Mesenchymal stem cell (in vitro differentiated cells and primary cell): Measurements from ENCODE around the gene KLHL3.

Experiments used
- DNase-seq: peaks from one replicate; pipeline ENCODE4 v3.0.0-alpha.2; 2013
- H2AFZ ChIP-seq: one replicate; pipeline ENCODE4 v1.6.1; 2013; ENCODE audit warnings: low read depth, mild to moderate bottlenecking, control low read depth, inconsistent platforms, low read length, moderate library complexity
- H2AK5ac ChIP-seq: 2 replicates; pipeline ENCODE4 v1.6.1; 2013; ENCODE audit warnings: low read length, moderate library complexity, mild to moderate bottlenecking, inconsistent platforms; ENCODE audit not compliant: severe bottlenecking
- H2BK120ac ChIP-seq: one replicate; pipeline ENCODE4 v1.6.1; 2013; ENCODE audit warnings: low read depth, mild to moderate bottlenecking, inconsistent platforms, low read length, moderate library complexity
- H2BK12ac ChIP-seq, 2 experiments: one replicate each; pipeline ENCODE4 v1.6.1; 2013; ENCODE audit warnings: inconsistent platforms in 2 of 2, low read length in 2 of 2, mild to moderate bottlenecking in 2 of 2, moderate library complexity in 2 of 2, control low read depth in 1 of 2
- H2BK15ac ChIP-seq: one replicate; pipeline ENCODE4 v1.6.1; 2013; ENCODE audit warnings: mild to moderate bottlenecking, low read depth, inconsistent platforms; ENCODE audit not compliant: poor library complexity, severe bottlenecking
- H2BK5ac ChIP-seq: 2 replicates; pipeline ENCODE4 v1.6.1; 2013; ENCODE audit warnings: low read depth, mild to moderate bottlenecking, low read length, control low read depth, inconsistent platforms; ENCODE audit not compliant: poor library complexity, severe bottlenecking
- H3K14ac ChIP-seq, 2 experiments: one replicate each; pipeline ENCODE4 v1.6.1; 2013; ENCODE audit warnings: inconsistent platforms in 2 of 2, low read length in 2 of 2, control low read depth in 1 of 2, mild to moderate bottlenecking in 1 of 2, moderate library complexity in 1 of 2
- H3K18ac ChIP-seq, 2 experiments: one replicate each; pipeline ENCODE4 v1.6.1; 2013; ENCODE audit warnings: inconsistent platforms in 2 of 2, low read length in 2 of 2, control low read depth in 1 of 2, low read depth in 1 of 2, mild to moderate bottlenecking in 1 of 2
- H3K23ac ChIP-seq, 2 experiments: one replicate each; pipeline ENCODE4 v1.6.1; 2013; ENCODE audit warnings: inconsistent platforms in 2 of 2, low read length in 2 of 2, mild to moderate bottlenecking in 2 of 2, moderate library complexity in 2 of 2, control low read depth in 1 of 2
- H3K27ac ChIP-seq: 2 replicates; pipeline ENCODE4 v1.5.1; 2013; ENCODE audit warnings: mild to moderate bottlenecking, moderate library complexity, low read length, control low read depth, inconsistent platforms; ENCODE audit not compliant: poor library complexity, severe bottlenecking
- H3K27me3 ChIP-seq, 2 experiments: 2 replicates each; pipeline versions ENCODE4 v1.6.1 to v1.7.0; 2013; ENCODE audit warnings: low read length in 2 of 2, mild to moderate bottlenecking in 2 of 2, moderate library complexity in 2 of 2, control low read depth in 1 of 2, inconsistent platforms in 1 of 2; ENCODE audit not compliant: control insufficient read depth in 1 of 2, insufficient read depth in 1 of 2
- H3K36me3 ChIP-seq, 2 experiments: 2 replicates each; pipeline versions ENCODE4 v1.6.1 to v1.7.0; 2013; ENCODE audit warnings: low read length in 2 of 2, control low read depth in 1 of 2, inconsistent platforms in 1 of 2, low read depth in 1 of 2, mild to moderate bottlenecking in 1 of 2; ENCODE audit not compliant: insufficient read depth in 2 of 2, control insufficient read depth in 1 of 2
- H3K4ac ChIP-seq, 2 experiments: one replicate each; pipeline ENCODE4 v1.6.1; 2013; ENCODE audit warnings: inconsistent platforms in 2 of 2, low read length in 2 of 2, mild to moderate bottlenecking in 2 of 2, moderate library complexity in 2 of 2, control low read depth in 1 of 2, low read depth in 1 of 2
- H3K4me1 ChIP-seq: 2 replicates; pipeline ENCODE4 v1.6.1; 2013; ENCODE audit warnings: low read depth, low read length, control low read depth; ENCODE audit not compliant: control insufficient read depth, insufficient read depth
- H3K4me2 ChIP-seq: 2 replicates; pipeline ENCODE4 v1.6.1; 2013; ENCODE audit warnings: low read length, mild to moderate bottlenecking, inconsistent platforms; ENCODE audit not compliant: poor library complexity, severe bottlenecking
- H3K4me3 ChIP-seq, 2 experiments: 2 replicates each; pipeline versions ENCODE4 v1.5.1 to v1.7.0; 2013; ENCODE audit warnings: low read length in 2 of 2, mild to moderate bottlenecking in 2 of 2, control low read depth in 1 of 2, low read depth in 1 of 2; ENCODE audit not compliant: insufficient read depth in 1 of 2
- H3K79me1 ChIP-seq: replicated peaks from 2 replicates; pipeline ENCODE4 v1.6.1; 2013; ENCODE audit warnings: mild to moderate bottlenecking, control low read depth, low read length, inconsistent platforms; ENCODE audit not compliant: poor library complexity, severe bottlenecking
- H3K9ac ChIP-seq: 2 replicates; pipeline ENCODE4 v1.7.0; 2013; ENCODE audit warnings: mild to moderate bottlenecking, low read length, moderate library complexity
- H3K9me3 ChIP-seq: 2 replicates; pipeline ENCODE4 v1.7.0; 2013; ENCODE audit warnings: mild to moderate bottlenecking, low read length; ENCODE audit not compliant: control insufficient read depth
- H4K8ac ChIP-seq: one replicate; pipeline ENCODE4 v1.6.1; 2013; ENCODE audit warnings: inconsistent platforms, mild to moderate bottlenecking, low read length, moderate library complexity
- H4K91ac ChIP-seq: one replicate; pipeline ENCODE4 v1.6.1; 2013; ENCODE audit warnings: mild to moderate bottlenecking, low read length, inconsistent platforms
- WGBS: methylation state at CpG from one replicate; pipeline ENCODE4 v1.1.7; 2013; ENCODE audit warnings: mixed read lengths; 5-methylcytosine and 5-hydroxymethylcytosine counted together

KLHL3 gene

GRCh38 chr5:137754961-137755762 lies 19.3 kb upstream of the KLHL3 start:
- Histone ChIP-seq H3K4me1 (peaks cover 3% of the 10 kb centered on the region), H4K91ac (peak overlapping the region; percentile 49), H3K23ac (no peak overlapping the region), H4K8ac (peak overlapping the region; percentile 90), H3K4me3 (peak overlapping the region; percentile 94 to 98), H2AFZ (peak overlapping the region; percentile 91), H3K4me2 (peak overlapping the region; percentile 90), H3K79me1 (no peaks in the 10 kb centered on the region), H3K36me3 (peaks cover 0 to 12% of the 10 kb centered on the region in 2 experiments), H3K18ac (peak overlapping the region; percentile 84 to 100), H2BK120ac (no peak overlapping the region), H3K27ac (peak overlapping the region; percentile 55), H3K9me3 (no peaks in the 10 kb centered on the region), H2AK5ac (no peak overlapping the region), H2BK12ac (peak overlapping the region in 1 of 2 experiments; percentile 24), H3K9ac (peak overlapping the region; percentile 100), H3K14ac (no peak overlapping the region), H3K27me3 (no peaks in the 10 kb centered on the region), H3K4ac (peak overlapping the region; percentile 16 to 32), H2BK15ac (peak overlapping the region; percentile 8), H2BK5ac (peak overlapping the region; percentile 40)
- WGBS: 38% methylated on average over 34 of the region's 36 CpGs
- no peak for DNase-seq

GRCh38 chr5:137754188-137754960 lies 18.5 kb upstream of the KLHL3 start, which contains the start of gene HNRNPA0:
Gene HNRNPA0, minus strand, starts transcription at chr5:137754363. Its CDS starts 297 bp downstream, at chr5:137754066.
- Histone ChIP-seq H3K18ac (peak within 1 kb of the TSS; percentile 99 to 100), H3K14ac (peak within 1 kb of the TSS; percentile 15 to 100), H3K36me3 (peaks cover 0 to 12% of the 10 kb centered on the region in 2 experiments), H4K91ac (peak within 1 kb of the TSS; percentile 100), H3K9me3 (no peaks in the 10 kb centered on the region), H2BK5ac (peak within 1 kb of the TSS; percentile 98), H3K79me1 (peaks cover 2% of the 10 kb centered on the region), H3K27ac (peak within 1 kb of the TSS; percentile 99), H3K4me2 (peak within 1 kb of the TSS; percentile 90), H3K9ac (peak within 1 kb of the TSS; percentile 100), H2BK15ac (peak within 1 kb of the TSS; percentile 66), H3K23ac (peak within 1 kb of the TSS in 1 of 2 experiments; percentile 81), H3K4ac (peak within 1 kb of the TSS; percentile 92 to 98), H3K4me3 (peak within 1 kb of the TSS; percentile 94 to 98), H2BK120ac (peak within 1 kb of the TSS; percentile 88), H2AK5ac (peak within 1 kb of the TSS; percentile 49), H2BK12ac (peak within 1 kb of the TSS in 1 of 2 experiments; percentile 99), H2AFZ (peak within 1 kb of the TSS; percentile 100), H3K4me1 (peaks cover 3% of the 10 kb centered on the region), H3K27me3 (no peaks in the 10 kb centered on the region), H4K8ac (peak within 1 kb of the TSS; percentile 94)
- WGBS: under 1% methylated on average over 73 of the region's 79 CpGs
- peak; percentile 97 for DNase-seq

DNA sequence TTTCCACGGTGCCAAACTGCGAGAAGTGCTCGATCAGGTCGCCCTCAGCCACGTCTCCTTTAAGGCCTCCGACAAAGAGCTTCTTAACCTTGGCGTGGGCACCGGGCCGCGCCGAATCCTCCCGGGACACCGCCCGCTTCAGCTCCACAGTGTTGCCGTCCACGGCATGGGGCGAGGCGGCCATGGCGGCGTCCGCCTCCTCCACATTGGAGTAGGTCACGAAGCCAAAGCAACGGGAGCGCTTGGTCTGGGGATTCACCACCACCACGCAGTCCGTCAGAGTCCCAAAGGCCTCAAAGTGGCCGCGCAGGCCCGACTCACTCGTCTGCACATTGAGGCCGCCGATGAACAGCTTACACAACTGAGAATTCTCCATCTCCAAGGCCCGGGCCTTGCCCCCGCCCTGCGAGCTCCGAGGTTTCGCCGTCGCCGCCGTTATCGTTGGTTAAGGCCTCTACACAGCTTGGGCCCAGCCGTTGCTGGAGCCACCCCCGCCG lies 17.9 kb upstream of the KLHL3 start:
- H3K27ac ChIP-seq: peak overlapping the region; percentile 96
- peak overlapping the region; percentile 24 for H3K4me2 ChIP-seq
- peak overlapping the region; percentile 99 for H3K18ac ChIP-seq
- no peaks in the 10 kb centered on the region for H3K27me3 ChIP-seq
- peak overlapping the region in 1 of 2 experiments; percentile 51 for H2BK12ac ChIP-seq
- WGBS: under 1% methylated on average over 30 of the region's 45 CpGs
- peak overlapping the region; percentile 22 for H2BK120ac ChIP-seq
- H2BK5ac ChIP-seq: peak overlapping the region; percentile 57
- peak overlapping the region; percentile 94 to 98 for H3K4me3 ChIP-seq
- peak overlapping the region; percentile 100 for H3K9ac ChIP-seq
- H3K4me1 ChIP-seq: peaks cover 3% of the 10 kb centered on the region
- peak overlapping the region; percentile 44 for H2BK15ac ChIP-seq
- peak overlapping the region; percentile 79 to 90 for H3K4ac ChIP-seq
- no peak overlapping the region for H2AFZ ChIP-seq
- peaks cover 2% of the 10 kb centered on the region for H3K79me1 ChIP-seq
- H2AK5ac ChIP-seq: peak overlapping the region; percentile 49
- no peak for DNase-seq
- peak overlapping the region; percentile 91 for H4K91ac ChIP-seq
- peak overlapping the region; percentile 15 to 100 for H3K14ac ChIP-seq
- H3K23ac ChIP-seq: peak overlapping the region in 1 of 2 experiments; percentile 81
- H3K36me3 ChIP-seq: peaks cover 0 to 12% of the 10 kb centered on the region in 2 experiments
- H3K9me3 ChIP-seq: no peaks in the 10 kb centered on the region
- H4K8ac ChIP-seq: peak overlapping the region; percentile 92
